Measurements from ENCODE around the gene PDE7B.

Gene PDE7B

DNA sequence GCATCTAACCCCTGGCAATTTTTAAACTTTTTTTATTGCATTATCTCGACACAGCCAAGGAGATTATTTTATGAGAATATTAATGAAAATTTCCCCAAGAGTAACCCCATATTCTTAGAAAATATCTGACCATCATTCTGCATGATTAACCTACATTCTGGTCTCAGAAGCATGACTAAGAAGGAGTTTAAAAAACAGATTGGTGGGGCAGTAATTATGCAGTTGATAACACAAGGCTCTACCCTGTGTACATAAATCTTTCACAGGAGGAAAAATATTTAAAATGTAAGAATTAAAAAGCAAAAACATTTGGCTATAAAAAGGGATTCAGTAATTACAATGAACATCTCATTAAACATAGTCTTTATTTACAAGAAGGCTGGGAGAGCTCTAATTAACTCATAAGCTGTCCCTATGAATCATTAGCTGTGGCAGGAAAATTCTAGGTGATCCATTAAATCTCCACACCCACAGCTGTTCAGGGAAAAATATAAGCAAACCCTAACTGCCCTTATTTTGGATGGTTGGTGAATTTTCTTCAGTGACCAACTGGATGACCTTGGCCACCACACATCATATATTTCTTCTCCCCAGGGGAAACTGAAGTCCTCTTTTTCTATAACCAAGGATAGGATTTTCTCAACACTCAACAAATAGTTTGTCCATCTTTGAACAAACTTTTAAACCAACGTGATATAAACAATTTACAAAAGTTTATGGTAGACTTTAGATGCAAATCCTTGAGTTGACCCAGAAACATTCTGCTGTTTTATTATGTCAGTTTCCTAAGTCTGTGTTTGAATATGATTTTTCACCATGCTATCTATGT is 59.5 kb downstream of the PDE7B start:
- H3K4me3 ChIP-seq (ENCODE audit: low read length): no peak overlapping the region
- H3K4me2 ChIP-seq (ENCODE audit: low read depth, low read length): no peak overlapping the region
- H3F3A ChIP-seq (ENCODE audit: insufficient read depth, low read length): no peaks in the 10 kb centered on the region
- TF ChIP-seq EZH2 (optimal IDR thresholded peaks at IDR 0.05; ENCODE audit: low read depth, low read length) (no peak), EZH2phosphoT487 (IDR thresholded peaks at IDR 0.05; ENCODE audit: low read length) (no peak)
- TF ChIP-seq, protein P1, sequence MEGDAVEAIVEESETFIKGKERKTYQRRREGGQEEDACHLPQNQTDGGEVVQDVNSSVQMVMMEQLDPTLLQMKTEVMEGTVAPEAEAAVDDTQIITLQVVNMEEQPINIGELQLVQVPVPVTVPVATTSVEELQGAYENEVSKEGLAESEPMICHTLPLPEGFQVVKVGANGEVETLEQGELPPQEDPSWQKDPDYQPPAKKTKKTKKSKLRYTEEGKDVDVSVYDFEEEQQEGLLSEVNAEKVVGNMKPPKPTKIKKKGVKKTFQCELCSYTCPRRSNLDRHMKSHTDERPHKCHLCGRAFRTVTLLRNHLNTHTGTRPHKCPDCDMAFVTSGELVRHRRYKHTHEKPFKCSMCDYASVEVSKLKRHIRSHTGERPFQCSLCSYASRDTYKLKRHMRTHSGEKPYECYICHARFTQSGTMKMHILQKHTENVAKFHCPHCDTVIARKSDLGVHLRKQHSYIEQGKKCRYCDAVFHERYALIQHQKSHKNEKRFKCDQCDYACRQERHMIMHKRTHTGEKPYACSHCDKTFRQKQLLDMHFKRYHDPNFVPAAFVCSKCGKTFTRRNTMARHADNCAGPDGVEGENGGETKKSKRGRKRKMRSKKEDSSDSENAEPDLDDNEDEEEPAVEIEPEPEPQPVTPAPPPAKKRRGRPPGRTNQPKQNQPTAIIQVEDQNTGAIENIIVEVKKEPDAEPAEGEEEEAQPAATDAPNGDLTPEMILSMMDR (IDR thresholded peaks at IDR 0.05; ENCODE audit: low read length): no peak
- H3K9me2 ChIP-seq (replicated peaks; ENCODE audit: insufficient read depth, low read length): no peaks in the 10 kb centered on the region
- H3K9ac ChIP-seq (ENCODE audit: low read length): no peak overlapping the region
- no peak overlapping the region for H3K27ac ChIP-seq (ENCODE audit: low read length)
- no peaks in the 10 kb centered on the region for H3K27me3 ChIP-seq (replicated peaks; ENCODE audit: insufficient read depth, low read length)
- no peaks in the 10 kb centered on the region for H3K79me2 ChIP-seq (ENCODE audit: low read length)
- no peaks in the 10 kb centered on the region for H4K20me1 ChIP-seq (ENCODE audit: insufficient read depth, low read length)
- H3K36me3 ChIP-seq (replicated peaks; ENCODE audit: insufficient read depth, low read length): no peaks in the 10 kb centered on the region
- no peak for DNase-seq
- no peaks in the 10 kb centered on the region for H3K9me3 ChIP-seq (replicated peaks; ENCODE audit: insufficient read depth, low read length)
- H2AFZ ChIP-seq (ENCODE audit: low read length): no peak overlapping the region
- no peaks in the 10 kb centered on the region for H3K4me1 ChIP-seq (ENCODE audit: low read length)

DNA sequence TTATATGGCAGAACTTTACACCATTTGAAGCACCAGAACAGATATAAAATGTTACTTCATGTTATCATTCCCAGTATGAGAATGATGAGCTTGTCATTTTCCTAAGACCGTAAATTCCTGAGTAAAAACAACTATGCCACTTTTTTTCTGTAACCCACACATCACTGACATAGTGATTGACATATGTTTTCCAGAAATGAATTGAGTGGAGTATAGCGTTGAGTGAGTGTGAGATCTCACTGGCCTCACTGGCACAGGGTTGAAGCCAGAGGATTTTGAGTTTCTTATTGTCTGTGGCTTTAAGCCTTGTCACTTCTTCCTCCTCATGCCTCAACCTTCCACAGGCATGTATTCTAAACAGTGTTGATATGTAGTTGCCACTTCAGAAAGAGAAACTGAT is 62.3 kb downstream of the PDE7B start:
- no peaks in the 10 kb centered on the region for H3K27me3 ChIP-seq (replicated peaks; ENCODE audit: insufficient read depth, low read length)

DNA sequence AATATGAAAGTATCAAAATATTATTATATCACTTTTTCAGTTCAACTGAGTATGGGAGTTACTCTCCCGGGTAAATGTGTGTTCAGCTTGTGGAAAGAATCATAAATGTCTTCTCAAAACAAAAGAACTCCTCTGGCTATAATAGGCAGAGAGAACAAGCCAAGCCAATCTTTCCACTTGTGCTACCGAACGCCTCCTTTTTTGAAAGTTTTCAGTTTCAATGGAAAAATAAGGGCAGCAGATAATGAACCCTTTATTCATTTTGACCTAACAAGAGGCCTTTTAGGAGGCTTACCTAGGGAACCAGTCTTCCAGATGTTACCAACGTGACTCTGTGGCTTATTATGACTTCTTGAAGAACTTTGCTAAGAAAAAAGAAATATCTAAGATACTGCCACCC is 67.5 kb downstream of the PDE7B start:
- Histone ChIP-seq H3K4me3 (ENCODE audit: low read length) (no peak overlapping the region), H2AFZ (ENCODE audit: low read length) (no peak overlapping the region), H3K36me3 (replicated peaks; ENCODE audit: insufficient read depth, low read length) (no peaks in the 10 kb centered on the region), H3K27me3 (replicated peaks; ENCODE audit: insufficient read depth, low read length) (no peaks in the 10 kb centered on the region), H4K20me1 (ENCODE audit: insufficient read depth, low read length) (no peaks in the 10 kb centered on the region), H3K4me2 (ENCODE audit: low read depth, low read length) (no peak overlapping the region), H3K9me3 (replicated peaks; ENCODE audit: insufficient read depth, low read length) (no peaks in the 10 kb centered on the region), H3F3A (ENCODE audit: insufficient read depth, low read length) (no peaks in the 10 kb centered on the region), H3K9ac (ENCODE audit: low read length) (no peak overlapping the region), H3K79me2 (ENCODE audit: low read length) (no peaks in the 10 kb centered on the region), H3K27ac (ENCODE audit: low read length) (no peak overlapping the region), H3K9me2 (replicated peaks; ENCODE audit: insufficient read depth, low read length) (no peaks in the 10 kb centered on the region), H3K4me1 (ENCODE audit: low read length) (no peaks in the 10 kb centered on the region)
- no peak for DNase-seq
- TF ChIP-seq, protein P1 (IDR thresholded peaks at IDR 0.05; ENCODE audit: low read length): no peak
- no peak for TF ChIP-seq EZH2 (optimal IDR thresholded peaks at IDR 0.05; ENCODE audit: low read depth, low read length)
- TF ChIP-seq EZH2phosphoT487 (IDR thresholded peaks at IDR 0.05; ENCODE audit: low read length): no peak

More for the DNA sequence above, 62.3 kb downstream of the PDE7B start:
- no peak overlapping the region for H2AFZ ChIP-seq (ENCODE audit: low read length)
- H3K9me3 ChIP-seq (replicated peaks; ENCODE audit: insufficient read depth, low read length): no peaks in the 10 kb centered on the region
- no peaks in the 10 kb centered on the region for H3K4me1 ChIP-seq (ENCODE audit: low read length)
- no peaks in the 10 kb centered on the region for H3K9me2 ChIP-seq (replicated peaks; ENCODE audit: insufficient read depth, low read length)
- H3K4me3 ChIP-seq (ENCODE audit: low read length): no peak overlapping the region
- no peaks in the 10 kb centered on the region for H4K20me1 ChIP-seq (ENCODE audit: insufficient read depth, low read length)
- no peak overlapping the region for H3K27ac ChIP-seq (ENCODE audit: low read length)
- H3K9ac ChIP-seq (ENCODE audit: low read length): no peak overlapping the region
- no peak overlapping the region for H3K4me2 ChIP-seq (ENCODE audit: low read depth, low read length)
- H3F3A ChIP-seq (ENCODE audit: insufficient read depth, low read length): no peaks in the 10 kb centered on the region
- H3K36me3 ChIP-seq (replicated peaks; ENCODE audit: insufficient read depth, low read length): no peaks in the 10 kb centered on the region
- TF ChIP-seq EZH2 (optimal IDR thresholded peaks at IDR 0.05; ENCODE audit: low read depth, low read length) (no peak), EZH2phosphoT487 (IDR thresholded peaks at IDR 0.05; ENCODE audit: low read length) (no peak)
- TF ChIP-seq, protein P1 (IDR thresholded peaks at IDR 0.05; ENCODE audit: low read length): no peak
- DNase-seq: no peak
- H3K79me2 ChIP-seq (ENCODE audit: low read length): no peaks in the 10 kb centered on the region

Measured in MM.1S (cell line).